HG03575 (cell line): ENCODE data around the gene SLC15A3.

Experiments used
- ATAC-seq: cut with Tn5 transposase; IDR thresholded peaks from one replicate; pipeline ENCODE4 v1.9.1; 2021; ENCODE audit not compliant: unreplicated experiment, insufficient number of reproducible peaks, low FRiP score; ENCODE audit errors: extremely low read depth

SLC15A3 gene

GRCh38 chr11:60934790-60935605 lies 17.0 kb downstream of the SLC15A3 start:
- ATAC-seq, result no peak

DNA sequence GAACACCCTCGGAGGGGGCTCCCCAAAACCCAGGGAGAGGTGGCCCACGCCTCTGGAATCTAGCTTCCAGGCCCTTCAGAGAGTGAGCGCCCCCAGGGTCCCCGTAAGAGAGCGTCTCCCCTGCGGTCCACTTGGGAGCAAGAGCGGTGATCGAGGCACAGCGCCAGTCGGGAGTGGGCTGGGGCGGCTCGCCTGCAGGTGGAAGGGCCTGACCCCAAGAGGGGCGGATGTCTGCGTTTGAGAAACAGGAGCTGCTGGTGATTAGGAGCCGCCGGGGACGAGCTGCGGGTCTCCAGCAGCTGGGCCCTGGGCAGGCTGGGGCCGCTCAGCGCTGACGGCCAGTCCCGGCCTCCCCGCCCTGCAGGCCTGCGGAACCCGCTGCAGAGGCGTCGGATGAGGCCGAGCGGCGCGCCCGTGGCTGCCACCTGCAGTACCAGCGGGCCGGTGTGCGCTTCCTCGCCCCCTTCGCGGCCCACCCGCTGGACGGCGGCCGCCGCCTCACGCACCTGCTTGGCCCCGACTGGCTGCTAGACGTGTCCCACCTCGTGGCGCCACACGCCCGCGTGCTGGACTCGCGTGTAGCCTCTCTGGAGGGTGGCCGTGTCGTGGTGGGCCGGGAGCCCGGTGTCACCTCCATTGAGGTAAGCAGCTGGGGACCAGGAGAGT lies 17.7 kb downstream of the SLC15A3 start:
- no peak for ATAC-seq

- ATAC-seq, result no peak
These were observed 18.4 kb downstream of the SLC15A3 start for GRCh38 chr11:60933416-60934123.

- ATAC-seq, result no peak
These were observed 19.2 kb downstream of the SLC15A3 start for GRCh38 chr11:60932605-60933356.

DNA sequence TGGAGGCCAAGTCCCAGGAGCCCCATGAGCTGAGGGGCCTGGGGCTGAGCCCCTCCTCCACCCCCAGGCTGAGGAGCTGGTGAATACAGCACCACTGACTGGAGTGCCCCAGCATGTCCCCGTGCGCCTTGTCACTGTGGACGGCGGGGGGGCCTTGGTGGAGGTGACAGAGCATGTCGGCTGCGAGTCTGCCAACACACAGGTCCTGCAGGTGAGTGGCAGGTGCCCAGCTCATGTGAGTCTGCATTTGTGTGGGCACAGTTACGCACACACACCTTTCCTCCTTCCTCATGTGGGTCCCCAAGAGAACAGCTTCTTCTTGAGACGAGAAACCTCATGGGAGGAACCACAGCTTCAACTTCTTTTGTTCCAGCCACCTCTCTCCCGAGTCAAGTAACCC lies 20.1 kb downstream of the SLC15A3 start:
- no peak for ATAC-seq

GRCh38 chr11:60930394-60930793 lies 21.6 kb downstream of the SLC15A3 start:
- no peak for ATAC-seq

DNA sequence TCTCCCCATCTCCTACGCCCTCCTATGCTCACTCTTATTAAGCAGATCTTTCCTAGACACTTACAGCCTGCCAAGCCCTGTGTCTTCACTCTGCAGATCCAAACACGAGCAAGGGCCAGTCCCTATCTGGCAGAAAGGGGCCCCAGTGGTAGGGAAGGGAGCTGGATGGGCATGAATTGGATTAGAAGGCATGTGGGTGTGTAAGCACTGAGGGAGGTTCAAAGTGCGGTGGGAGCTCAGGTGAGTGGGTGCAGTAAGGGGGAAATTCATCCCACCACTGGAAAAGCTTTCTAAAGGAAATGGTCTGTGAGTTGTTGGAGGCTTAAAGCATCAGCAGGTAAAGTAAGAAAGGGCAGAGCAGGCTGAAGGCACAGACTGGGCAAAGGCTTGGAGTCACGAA lies 22.2 kb downstream of the SLC15A3 start:
- no peak for ATAC-seq

DNA sequence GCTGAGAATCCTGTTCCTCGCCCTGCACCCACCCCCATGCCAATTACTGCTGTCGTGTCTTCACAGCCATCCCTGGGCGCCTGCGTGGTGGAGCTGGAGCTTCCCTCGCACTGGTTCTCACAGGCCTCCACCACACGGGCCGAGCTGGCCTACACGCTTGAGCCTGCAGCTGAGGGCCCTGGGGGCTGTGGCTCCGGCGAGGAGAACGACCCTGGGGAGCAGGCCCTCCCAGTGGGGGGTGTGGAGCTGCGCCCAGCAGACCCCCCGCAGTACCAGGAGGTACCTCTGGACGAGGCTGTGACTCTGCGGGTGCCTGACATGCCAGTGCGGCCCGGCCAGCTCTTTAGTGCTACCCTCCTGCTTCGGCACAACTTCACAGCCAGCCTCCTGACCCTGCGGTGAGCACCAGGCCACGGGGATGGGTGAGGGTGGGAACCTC lies 23.4 kb downstream of the SLC15A3 start:
- ATAC-seq, result no peak

GRCh38 chr11:60927600-60927999 lies 24.4 kb downstream of the SLC15A3 start:
- ATAC-seq, result no peak

DNA sequence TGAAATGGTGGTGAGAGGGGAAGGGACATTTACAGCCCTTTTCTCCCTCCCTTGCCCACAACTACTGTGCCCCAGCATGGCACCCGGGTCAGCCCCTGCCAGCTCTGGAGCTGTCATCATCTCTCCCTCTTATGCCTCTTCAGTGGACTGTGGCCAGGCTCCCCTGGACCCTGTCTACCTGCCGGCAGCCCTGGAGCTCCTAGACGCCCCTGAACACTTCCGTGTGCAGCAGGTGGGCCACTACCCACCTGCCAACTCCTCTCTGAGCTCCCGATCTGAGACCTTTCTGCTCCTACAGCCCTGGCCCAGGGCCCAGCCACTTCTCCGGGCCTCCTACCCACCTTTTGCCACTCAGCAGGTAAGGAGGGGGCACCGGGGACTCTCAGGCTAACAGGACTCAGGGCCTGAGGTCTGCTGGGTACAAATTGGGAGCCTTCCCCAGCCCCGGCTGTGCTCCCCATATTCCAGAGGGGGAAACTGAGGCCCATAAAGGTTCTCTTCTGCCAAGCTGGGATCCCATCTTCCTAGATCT lies 24.8 kb downstream of the SLC15A3 start:
- ATAC-seq, result no peak

DNA sequence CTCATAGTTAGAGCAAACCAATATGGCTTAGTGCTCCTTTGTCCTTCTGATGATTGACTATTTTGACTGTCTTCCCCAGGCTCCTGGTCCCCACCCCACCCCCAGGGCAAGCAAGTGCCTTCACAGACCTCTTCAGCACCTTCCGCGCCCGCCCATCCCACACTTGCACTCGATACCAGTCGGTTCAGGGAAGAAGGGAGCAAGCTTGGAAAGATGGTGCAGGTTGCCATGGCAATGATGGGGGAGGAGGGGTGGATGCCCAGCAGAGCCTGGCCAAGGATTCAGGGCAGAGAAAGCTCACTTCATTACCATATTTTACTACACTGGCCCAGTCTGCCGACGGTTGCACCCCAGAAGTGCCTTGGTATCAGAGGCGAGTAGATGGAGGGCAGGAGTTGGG lies 25.5 kb downstream of the SLC15A3 start:
- ATAC-seq, result no peak

GRCh38 chr11:60925868-60926267 lies 26.1 kb downstream of the SLC15A3 start:
- ATAC-seq, result no peak

DNA sequence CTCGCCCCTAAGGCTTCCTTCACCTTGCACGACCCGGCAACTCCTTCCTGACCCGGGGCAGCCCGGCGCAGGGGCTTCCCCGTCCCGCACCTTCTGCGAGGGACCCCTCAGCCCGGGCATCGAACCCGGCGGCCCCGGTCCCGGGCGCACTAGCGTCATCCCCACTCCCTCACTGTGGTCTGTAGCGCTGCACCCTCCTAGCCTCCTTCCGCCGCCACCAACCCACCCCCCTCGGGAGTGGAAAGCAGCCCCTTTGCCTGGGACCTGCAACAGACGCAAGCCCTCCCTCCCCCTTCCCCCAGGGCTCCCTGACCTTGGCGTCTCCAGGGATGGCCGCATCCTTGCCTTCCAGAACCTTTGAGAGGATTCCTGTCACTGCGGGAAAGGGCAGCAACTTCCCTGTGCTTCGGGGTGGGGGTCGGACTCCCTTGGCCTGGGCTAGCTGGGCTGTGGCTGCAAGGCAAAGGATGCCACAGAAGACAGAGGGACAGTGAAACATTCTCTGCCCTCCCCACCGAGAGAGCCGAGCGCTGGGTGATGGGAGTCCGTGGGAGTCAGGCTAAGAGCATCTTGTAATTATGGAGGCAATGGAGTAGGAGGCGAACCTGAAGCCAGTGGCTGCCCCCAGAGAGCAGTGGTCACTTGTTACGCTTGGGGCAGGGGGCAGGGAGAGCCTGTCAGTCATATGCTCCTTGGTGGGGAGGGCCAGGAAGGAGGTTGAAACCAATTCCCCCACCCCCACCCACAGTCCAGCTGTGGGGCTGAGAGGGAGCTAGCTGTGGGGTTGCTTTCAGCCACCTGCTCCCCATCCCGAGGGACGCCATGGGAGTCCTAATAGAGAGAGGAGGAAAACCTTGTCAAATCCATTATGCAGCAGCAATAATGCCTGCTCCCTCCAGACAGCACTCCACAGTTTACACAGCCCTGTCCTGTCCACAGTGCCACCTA lies 26.8 kb downstream of the SLC15A3 start:
- ATAC-seq, result no peak

GRCh38 chr11:60924110-60924905 lies 27.7 kb downstream of the SLC15A3 start, which contains the start of gene TMEM132A:
TSS of gene TMEM132A (plus strand) at chr11:60924460. CDS start at chr11:60924634, 174 bp downstream.
- ATAC-seq, result no peak

- ATAC-seq, result no peak
These were observed 28.2 kb downstream of the SLC15A3 start for GRCh38 chr11:60923800-60924109.

DNA sequence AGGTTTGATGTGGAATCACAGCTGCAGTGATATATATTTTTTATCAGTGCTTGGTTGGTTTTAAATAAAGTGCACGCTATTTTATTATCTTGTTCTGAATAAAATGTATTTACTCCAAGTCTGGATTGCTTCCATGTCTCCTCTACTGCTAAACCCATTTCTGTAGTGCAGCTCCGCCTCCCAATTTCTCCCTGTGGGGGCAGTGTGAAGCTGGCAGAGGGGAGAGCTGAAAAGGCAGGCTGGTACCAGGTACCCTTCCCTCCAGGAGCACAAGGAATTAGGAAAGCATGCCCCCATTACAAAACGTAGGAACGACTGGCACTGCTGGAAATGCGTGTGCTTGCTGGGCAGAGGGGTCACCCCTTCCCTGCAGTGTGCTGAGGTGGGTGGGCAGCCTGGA lies 28.6 kb downstream of the SLC15A3 start:
- no peak for ATAC-seq

GRCh38 chr11:60922906-60923305 lies 29.1 kb downstream of the SLC15A3 start:
- no peak for ATAC-seq
